AG04449 (cell line): ENCODE measurements around the gene SET.

ENCODE experiments used
- CTCF ChIA-PET: fragments of 350-600 bp; formaldehyde crosslinking; extraction: SDS; loops from one replicate; lab custom pipeline; 2021; ENCODE audit warnings: antibody characterized with exemption; lab: Yijun Ruan, JAX
- POLR2A ChIA-PET: fragments of 400-600, 350-600 bp; formaldehyde crosslinking; extraction: SDS; loops from one replicate; lab custom pipeline; 2020; ENCODE audit warnings: antibody characterized with exemption, inconsistent platforms; lab: Yijun Ruan, JAX
- DNase-seq: peaks from one replicate; pipeline ENCODE4 v3.0.0-alpha.2; 2010; ENCODE audit warnings: low read depth, low spot score
- H3K4me3 ChIP-seq: 2 replicates; pipeline ENCODE4 v1.5.1; 2011; ENCODE audit warnings: low read depth, mild to moderate bottlenecking, control low read depth, low read length
- CTCF ChIP-seq: IDR thresholded peaks from one replicate; pipeline ENCODE4 v1.5.1; 2011; ENCODE audit warnings: mild to moderate bottlenecking, moderate library complexity, low read length, control low read depth, inconsistent platforms; ENCODE audit not compliant: insufficient read depth; ENCODE audit errors: missing control alignments

The SET gene

DNA sequence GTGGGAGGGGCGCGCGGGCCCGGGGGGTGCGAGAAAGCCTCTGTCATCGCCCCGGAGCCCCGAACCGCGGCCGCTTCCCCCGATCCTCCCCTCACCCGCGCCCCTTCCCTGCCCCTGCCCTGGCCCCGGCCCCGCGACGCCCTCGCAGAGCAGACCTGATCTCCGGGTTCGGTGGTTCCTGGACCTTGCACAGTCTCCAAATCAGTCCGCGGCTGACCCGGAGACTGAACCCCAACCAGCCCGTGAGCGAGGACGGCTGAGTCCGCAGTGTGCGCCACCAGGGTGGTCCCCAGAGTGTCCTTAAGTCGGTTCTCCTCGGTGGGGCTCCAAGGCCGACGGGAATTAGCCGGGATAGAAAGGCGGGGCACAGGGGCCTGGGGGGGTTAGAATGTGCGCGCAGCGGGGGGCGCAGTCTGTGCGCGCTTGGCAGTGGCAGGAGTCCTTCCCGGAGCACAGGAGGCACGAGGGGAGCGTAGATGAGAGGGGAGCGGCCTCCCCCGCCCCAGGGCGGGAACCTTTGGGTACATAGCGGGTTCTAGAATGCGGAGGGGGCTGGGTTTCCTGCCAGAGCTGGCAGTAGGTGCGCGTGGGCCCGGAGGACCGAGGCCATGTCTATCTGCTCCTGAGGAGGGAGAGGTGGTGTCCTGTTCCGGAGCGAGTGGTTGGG lies 14.1 kb downstream of the SET start:
- CTCF ChIA-PET, result interaction anchor here (0.6 to 2.9 kb wide), 9 partner anchors 9 to 178 kb away, joined by 3 to 11 read pairs (median 3); partner anchors contain the start of genes KYAT1 and SET
- DNase-seq, result no peak
- TF ChIP-seq CTCF, result no peak
- peak overlapping the region; percentile 70 for H3K4me3 ChIP-seq
- POLR2A ChIA-PET, result no interaction called here

DNA sequence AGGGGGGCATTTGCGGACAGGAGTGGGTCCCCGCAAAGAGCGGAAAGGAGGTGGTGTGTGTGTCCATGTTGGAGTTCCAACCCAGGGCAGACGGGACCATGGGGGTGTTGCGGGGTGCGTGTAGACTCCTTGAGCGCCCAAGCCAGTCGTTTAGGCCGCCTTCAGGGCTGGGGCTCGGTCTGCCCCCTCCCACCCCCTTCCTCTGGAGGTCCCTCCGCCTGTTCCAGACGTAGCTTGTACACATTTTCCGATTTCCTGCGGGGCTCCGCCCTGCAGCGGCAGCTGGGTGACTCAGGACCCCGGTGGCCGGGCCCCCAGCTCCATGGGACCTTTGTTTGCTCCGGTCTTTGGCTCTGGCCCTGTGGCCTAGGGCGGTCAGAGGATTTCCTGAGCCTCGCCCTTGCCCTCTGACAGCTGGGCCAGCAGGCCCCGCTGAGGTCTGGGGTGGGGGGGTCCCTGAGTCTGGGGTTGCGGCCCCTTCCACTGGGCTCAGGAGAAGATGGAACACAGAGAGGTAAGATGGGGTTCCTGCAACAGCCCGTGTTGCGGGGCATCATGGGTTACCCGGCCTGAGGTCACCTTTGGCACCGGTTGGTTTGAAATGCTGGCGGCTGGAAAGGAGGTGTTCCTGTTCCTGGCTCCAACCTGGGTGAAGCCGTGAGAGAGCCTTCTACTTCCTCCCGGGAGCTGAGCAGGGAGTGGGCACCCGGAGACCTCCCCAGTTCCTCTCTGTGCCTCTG lies 14.8 kb downstream of the SET start:
- TF ChIP-seq CTCF, result no peak
- DNase-seq, result no peak
- ChIA-PET CTCF (interaction anchor here (0.6 to 2.9 kb wide), 14 partner anchors 8 to 178 kb away, joined by 3 to 11 read pairs (median 3); partner anchors contain the start of genes KYAT1, SET and ZDHHC12), POLR2A (no interaction called here)
- H3K4me3 ChIP-seq, result peak overlapping the region; percentile 70

GRCh38 chr9:128704356-128704670 lies 15.3 kb downstream of the SET start:
- H3K4me3 ChIP-seq, result no peak overlapping the region
- CTCF ChIA-PET, result interaction anchor here (0.6 to 2.9 kb wide), 11 partner anchors 10 to 70 kb away, joined by 3 to 11 read pairs (median 3); partner anchors contain the start of genes SET and ZDHHC12
- POLR2A ChIA-PET, result no interaction called here
- no peak for DNase-seq
- no peak for TF ChIP-seq CTCF

DNA sequence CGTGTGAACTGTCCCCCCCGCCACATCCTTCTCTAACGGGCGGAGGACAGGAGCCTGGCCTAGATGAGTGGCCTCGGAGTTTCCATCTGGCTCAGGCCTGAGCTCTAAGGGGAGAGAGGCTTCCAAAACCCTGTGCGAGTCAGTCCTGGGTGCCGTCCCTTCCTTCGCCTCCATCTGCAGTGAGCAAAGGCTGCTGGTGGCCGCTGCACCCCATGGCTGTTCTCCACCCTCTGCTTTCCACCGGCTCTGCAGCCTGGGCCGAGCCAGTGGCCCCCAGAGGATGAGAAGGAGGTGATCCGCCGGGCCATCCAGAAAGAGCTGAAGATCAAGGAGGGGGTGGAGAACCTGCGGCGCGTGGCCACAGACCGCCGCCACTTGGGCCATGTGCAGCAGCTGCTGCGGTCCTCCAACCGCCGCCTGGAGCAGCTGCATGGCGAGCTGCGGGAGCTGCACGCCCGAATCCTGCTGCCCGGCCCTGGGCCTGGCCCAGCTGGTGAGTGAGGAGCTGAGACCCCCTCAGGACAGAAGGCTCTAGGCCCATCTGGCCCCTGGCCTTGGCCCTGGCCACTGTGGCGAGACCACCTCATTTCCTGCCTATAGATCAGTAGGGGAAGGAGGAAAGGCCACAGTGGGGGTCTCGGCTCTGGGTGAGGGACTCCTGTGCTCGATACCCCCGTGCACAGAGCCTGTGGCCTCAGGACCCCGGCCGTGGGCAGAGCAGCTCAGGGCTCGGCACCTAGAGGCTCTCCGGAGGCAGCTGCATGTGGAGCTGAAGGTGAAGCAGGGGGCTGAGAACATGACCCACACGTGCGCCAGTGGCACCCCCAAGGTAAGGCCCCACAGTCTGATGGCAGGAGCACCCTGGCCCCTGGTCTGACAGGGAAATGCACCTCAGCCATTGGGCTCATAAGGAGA lies 16.3 kb downstream of the SET start:
- TF ChIP-seq CTCF, result no peak
- POLR2A ChIA-PET, result no interaction called here
- no peak overlapping the region for H3K4me3 ChIP-seq
- CTCF ChIA-PET, result interaction anchor here (1.4 to 2.9 kb wide), 5 partner anchors 9 to 19 kb away, joined by 3 to 11 read pairs (median 4); partner anchors contain the start of gene ZDHHC12
- DNase-seq, result no peak

GRCh38 chr9:128706045-128706444 lies 17.0 kb downstream of the SET start:
- H3K4me3 ChIP-seq, result no peak overlapping the region
- CTCF ChIA-PET, result interaction anchor here (1.0 to 2.9 kb wide), 4 partner anchors 9 to 71 kb away, joined by 3 to 11 read pairs (median 6); no protein-coding TSS in a partner anchor
- TF ChIP-seq CTCF, result no peak
- POLR2A ChIA-PET, result no interaction called here
- no peak for DNase-seq
